Ishikawa (cell line): ENCODE data around the gene DOCK1.

ENCODE experiments used
- CEBPB ChIP-seq: IDR thresholded peaks from 2 replicates; pipeline ENCODE4 v1.6.1; 2012
- EGR1 ChIP-seq: IDR thresholded peaks from 2 replicates; pipeline ENCODE4 v1.6.1; 2012
- NFIC ChIP-seq: IDR thresholded peaks from 2 replicates; pipeline ENCODE4 v1.6.1; 2012
- RAD21 ChIP-seq: IDR thresholded peaks from 2 replicates; pipeline ENCODE4 v1.6.1; 2012; ENCODE audit warnings: low read depth
- TF ChIP-seq, protein P1 (sequence below): IDR thresholded peaks from 2 replicates; pipeline ENCODE4 v1.6.1; 2012
- TF ChIP-seq, protein P2 (sequence below): IDR thresholded peaks from 2 replicates; pipeline ENCODE4 v1.6.1; 2012

GRCh38 chr10:127221281-127221680, 316.1 kb downstream of the DOCK1 start:
- no peak for TF ChIP-seq NFIC
- TF ChIP-seq, protein P1, sequence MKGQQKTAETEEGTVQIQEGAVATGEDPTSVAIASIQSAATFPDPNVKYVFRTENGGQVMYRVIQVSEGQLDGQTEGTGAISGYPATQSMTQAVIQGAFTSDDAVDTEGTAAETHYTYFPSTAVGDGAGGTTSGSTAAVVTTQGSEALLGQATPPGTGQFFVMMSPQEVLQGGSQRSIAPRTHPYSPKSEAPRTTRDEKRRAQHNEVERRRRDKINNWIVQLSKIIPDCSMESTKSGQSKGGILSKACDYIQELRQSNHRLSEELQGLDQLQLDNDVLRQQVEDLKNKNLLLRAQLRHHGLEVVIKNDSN, result no peak
- no peak for TF ChIP-seq EGR1
- no peak for TF ChIP-seq CEBPB
- TF ChIP-seq, protein P2, sequence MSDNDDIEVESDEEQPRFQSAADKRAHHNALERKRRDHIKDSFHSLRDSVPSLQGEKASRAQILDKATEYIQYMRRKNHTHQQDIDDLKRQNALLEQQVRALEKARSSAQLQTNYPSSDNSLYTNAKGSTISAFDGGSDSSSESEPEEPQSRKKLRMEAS, result no peak
- no peak for TF ChIP-seq RAD21
